Measurements from ENCODE around the gene CAVIN1. TPM values are rescaled to one million over a fixed set of nuclear protein-coding genes. Genes with fewer than 3 reads are reported as not detected.

CAVIN1 gene
- total RNA-seq, 6 donors from 2014 or later: 89.1 to 406 (median 307) TPM

DNA sequence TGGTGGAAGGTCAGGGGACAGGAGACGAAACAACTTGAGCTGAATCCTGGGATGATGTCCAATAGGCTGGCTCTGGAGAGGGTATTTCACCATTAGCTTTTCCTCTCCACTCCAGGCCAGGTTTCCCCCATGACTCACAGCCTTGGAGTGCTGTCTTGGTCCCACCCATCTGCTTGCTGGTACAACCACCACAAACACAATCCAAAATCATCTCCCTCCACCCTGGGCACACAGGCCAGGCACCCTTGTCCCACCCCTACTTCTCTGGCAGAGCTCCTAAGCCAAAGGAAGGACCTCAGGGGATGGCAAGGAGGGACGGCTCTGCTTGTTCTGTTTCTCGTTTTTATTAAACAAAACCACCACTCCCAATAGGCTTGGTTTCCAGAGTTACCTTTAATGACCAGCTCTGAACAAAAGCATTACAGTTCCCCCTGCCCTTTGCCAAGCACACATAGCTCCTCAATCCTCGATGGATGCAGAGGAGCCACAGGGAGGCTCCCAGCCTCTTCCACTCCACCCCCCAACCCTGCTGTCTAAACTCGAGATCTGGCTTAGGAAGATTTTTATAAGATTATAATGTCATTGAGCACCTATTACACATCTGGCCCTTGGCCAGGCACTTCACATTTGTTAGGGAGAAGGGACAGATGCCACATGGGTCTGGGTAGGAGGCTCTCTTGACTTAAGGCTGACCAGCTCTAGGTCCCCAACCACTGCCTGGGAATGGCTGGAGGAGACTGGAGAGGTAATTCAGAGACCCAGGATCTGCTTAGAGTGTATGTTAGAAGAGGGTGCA, 13.3 kb downstream of the CAVIN1 start:
- 9 to 20% methylated on average over 5 of the region's 5 CpGs for WGBS, 2 donors
- H3K4me1 ChIP-seq: peaks cover 75 to 95% (median 85%) of the 10 kb centered on the region in 4 donors
- DNase-seq (peak in 1 of 2 donors; percentile 88), ATAC-seq (ENCODE audit: low FRiP score in 2 of 2) (peak; percentile 65 to 76)
- H3K9me3 ChIP-seq: no peaks in the 10 kb centered on the region
- TF ChIP-seq, protein P1, sequence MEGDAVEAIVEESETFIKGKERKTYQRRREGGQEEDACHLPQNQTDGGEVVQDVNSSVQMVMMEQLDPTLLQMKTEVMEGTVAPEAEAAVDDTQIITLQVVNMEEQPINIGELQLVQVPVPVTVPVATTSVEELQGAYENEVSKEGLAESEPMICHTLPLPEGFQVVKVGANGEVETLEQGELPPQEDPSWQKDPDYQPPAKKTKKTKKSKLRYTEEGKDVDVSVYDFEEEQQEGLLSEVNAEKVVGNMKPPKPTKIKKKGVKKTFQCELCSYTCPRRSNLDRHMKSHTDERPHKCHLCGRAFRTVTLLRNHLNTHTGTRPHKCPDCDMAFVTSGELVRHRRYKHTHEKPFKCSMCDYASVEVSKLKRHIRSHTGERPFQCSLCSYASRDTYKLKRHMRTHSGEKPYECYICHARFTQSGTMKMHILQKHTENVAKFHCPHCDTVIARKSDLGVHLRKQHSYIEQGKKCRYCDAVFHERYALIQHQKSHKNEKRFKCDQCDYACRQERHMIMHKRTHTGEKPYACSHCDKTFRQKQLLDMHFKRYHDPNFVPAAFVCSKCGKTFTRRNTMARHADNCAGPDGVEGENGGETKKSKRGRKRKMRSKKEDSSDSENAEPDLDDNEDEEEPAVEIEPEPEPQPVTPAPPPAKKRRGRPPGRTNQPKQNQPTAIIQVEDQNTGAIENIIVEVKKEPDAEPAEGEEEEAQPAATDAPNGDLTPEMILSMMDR (IDR thresholded peaks at IDR 0.05): no peak
- TF ChIP-seq POLR2AphosphoS5 (IDR thresholded peaks at IDR 0.05): peak; percentile 66 to 84
- TF ChIP-seq POLR2A (IDR thresholded peaks at IDR 0.05): no peak
- peak in 1 of 4 donors; percentile 89 for TF ChIP-seq EP300 (IDR thresholded peaks at IDR 0.05)
- H3K27me3 ChIP-seq: no peaks in the 10 kb centered on the region
- peak overlapping the region; percentile 84 to 92 (median 88) for H3K27ac ChIP-seq
- no peak overlapping the region for H3K4me3 ChIP-seq
- H3K36me3 ChIP-seq: peaks cover 0 to 12% (median 5%) of the 10 kb centered on the region in 4 donors

DNA sequence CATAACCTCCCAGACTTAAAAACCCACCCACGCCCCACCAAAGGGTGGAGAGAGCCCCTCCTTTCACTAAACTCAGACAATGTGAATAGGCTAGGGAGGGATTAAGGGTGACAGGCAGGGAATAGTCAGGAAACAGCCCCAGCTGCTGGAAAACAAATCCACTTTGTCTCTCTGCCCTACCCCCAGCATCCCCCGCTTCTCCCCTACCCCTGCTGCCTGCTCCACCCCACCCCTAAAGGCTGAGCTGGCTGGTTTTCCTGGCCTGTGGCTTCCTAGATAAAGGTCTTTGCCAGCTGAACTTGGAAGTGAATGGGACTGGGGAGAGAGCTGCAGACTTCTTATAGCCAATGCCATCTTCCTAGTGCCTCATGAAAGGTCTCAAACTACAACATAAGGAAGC, 15.0 kb downstream of the CAVIN1 start:
- Histone ChIP-seq H3K9me3 (no peaks in the 10 kb centered on the region), H3K27ac (peak overlapping the region; percentile 84 to 92 (median 88)), H3K4me3 (no peak overlapping the region), H3K4me1 (peaks cover 76 to 96% (median 81%) of the 10 kb centered on the region in 4 donors), H3K27me3 (no peaks in the 10 kb centered on the region), H3K36me3 (peaks cover 9 to 28% (median 20%) of the 10 kb centered on the region in 4 donors)
- no peak for ATAC-seq (ENCODE audit: low FRiP score in 2 of 2)
- TF ChIP-seq POLR2A (IDR thresholded peaks at IDR 0.05): no peak
- no peak for TF ChIP-seq EP300 (IDR thresholded peaks at IDR 0.05)
- no peak for TF ChIP-seq POLR2AphosphoS5 (IDR thresholded peaks at IDR 0.05)
- TF ChIP-seq, protein P1 (IDR thresholded peaks at IDR 0.05): no peak
- WGBS, 2 donors: 62 to 65% methylated on average over 2 of the region's 2 CpGs
- DNase-seq: no peak

DNA sequence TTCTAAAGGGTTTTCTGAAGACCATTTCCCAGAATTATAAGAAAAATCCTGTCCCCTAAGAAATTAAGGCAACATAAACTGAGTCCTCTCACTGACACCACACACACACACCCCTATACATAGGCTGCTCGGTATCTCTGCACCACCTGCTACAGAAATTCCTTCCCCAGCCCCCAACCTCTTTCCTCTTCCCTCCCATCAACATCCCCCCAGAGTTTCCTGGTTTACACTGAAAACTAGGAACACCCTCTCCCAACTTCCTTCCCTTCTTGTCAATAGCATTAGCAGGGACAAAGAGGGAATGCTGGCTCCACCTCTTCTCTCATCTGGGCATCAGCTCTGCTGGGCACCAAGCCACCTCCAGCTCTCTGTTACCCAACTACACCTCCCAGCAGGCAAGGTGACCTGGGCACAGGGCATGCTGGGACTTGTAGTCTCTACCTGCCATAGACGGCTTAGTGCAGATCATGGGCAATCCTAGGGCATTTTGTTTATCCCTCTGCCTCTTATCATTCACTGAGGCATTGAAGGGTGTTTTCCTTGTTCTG, 15.7 kb downstream of the CAVIN1 start:
- DNase-seq (peak in 1 of 2 donors; percentile 95), ATAC-seq (ENCODE audit: low FRiP score in 2 of 2) (peak; percentile 40 to 89)
- H3K27me3 ChIP-seq: no peaks in the 10 kb centered on the region
- H3K4me3 ChIP-seq: peak overlapping the region in 2 of 4 donors; percentile 13 to 20
- H3K9me3 ChIP-seq: no peaks in the 10 kb centered on the region
- peaks cover 78 to 97% (median 83%) of the 10 kb centered on the region in 4 donors for H3K4me1 ChIP-seq
- WGBS, 2 donors: 23% methylated on average over 2 of the region's 2 CpGs
- TF ChIP-seq POLR2AphosphoS5 (IDR thresholded peaks at IDR 0.05) (peak; percentile 81 to 83), POLR2A (IDR thresholded peaks at IDR 0.05) (no peak), EP300 (IDR thresholded peaks at IDR 0.05) (peak in 3 of 4 donors; percentile 51 to 89 (median 87))
- TF ChIP-seq, protein P1 (IDR thresholded peaks at IDR 0.05): peak in 1 of 6 experiments; percentile 5
- H3K36me3 ChIP-seq: peaks cover 9 to 35% (median 21%) of the 10 kb centered on the region in 4 donors
- H3K27ac ChIP-seq: peak overlapping the region; percentile 84 to 92 (median 88)

DNA sequence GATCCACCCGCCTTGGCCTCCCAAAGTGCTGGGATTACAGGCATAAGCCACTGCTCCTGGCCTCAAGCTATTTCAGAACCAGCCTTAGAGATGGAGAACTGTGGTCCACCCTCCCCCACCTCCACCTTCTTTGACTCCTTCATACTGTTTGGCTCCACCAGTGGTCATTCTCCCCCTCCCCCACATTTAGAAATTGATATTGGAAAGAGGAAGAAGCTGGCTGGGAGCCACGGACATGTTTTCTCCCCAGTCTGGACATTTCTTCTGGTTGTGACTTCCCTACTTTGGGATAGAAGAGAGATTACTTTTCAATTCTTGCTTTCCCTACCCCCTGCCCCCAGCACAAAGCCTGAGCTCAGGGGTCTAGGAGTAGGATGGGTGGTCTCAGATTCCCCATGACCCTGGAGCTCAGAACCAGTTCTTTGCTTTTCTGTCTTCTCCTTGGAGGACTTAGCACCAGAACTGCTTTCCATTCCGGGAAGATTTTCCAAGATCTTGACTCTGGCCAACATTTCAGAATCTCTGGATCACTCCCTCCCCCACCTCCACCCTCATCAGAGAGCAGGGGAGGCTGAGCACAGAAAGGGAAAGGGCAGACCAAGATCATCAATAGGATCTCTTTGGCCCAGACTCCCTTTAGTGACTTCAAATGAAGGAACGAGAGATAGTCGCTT, 16.3 kb downstream of the CAVIN1 start:
- peaks cover 9 to 37% (median 21%) of the 10 kb centered on the region in 4 donors for H3K36me3 ChIP-seq
- H3K27ac ChIP-seq: peak overlapping the region; percentile 84 to 90 (median 87)
- peaks cover 79 to 99% (median 83%) of the 10 kb centered on the region in 4 donors for H3K4me1 ChIP-seq
- H3K4me3 ChIP-seq: peak overlapping the region in 2 of 4 donors; percentile 13 to 20
- WGBS, 2 donors: 63 to 64% methylated on average over 5 of the region's 5 CpGs
- ATAC-seq (ENCODE audit: low FRiP score in 2 of 2) (peak in 1 of 2 donors; percentile 7), DNase-seq (no peak)
- H3K9me3 ChIP-seq: no peaks in the 10 kb centered on the region
- H3K27me3 ChIP-seq: no peaks in the 10 kb centered on the region
- no peak for TF ChIP-seq POLR2A (IDR thresholded peaks at IDR 0.05)
